ENCODE measurements around the gene DDX49. TPM values are rescaled to one million over a fixed set of nuclear protein-coding genes. Genes with fewer than 3 reads are reported as not detected.

The DDX49 gene
- total RNA-seq, 1 experiment from 2014 or later: 47.9 TPM

GRCh38 chr19:18955042-18955441 is 35.5 kb downstream of the DDX49 start:
- DNase-seq (ENCODE audit: low spot score): no peak
- H3K36me3 Mint-ChIP-seq: no peaks in the 10 kb centered on the region
- no peak overlapping the region for H3K27ac Mint-ChIP-seq
- peaks cover 6% of the 10 kb centered on the region; the same call in 1 of the 2 replicates for H3K9me3 Mint-ChIP-seq
- no peak for TF ChIP-seq ZNF512 (CRISPR knock-in tag; IDR thresholded peaks at IDR 0.05; ENCODE audit: borderline replicate concordance)
- TF ChIP-seq PREB (CRISPR knock-in tag; IDR thresholded peaks at IDR 0.05; ENCODE audit: borderline replicate concordance): no peak
- TF ChIP-seq E2F1 (CRISPR knock-in tag; IDR thresholded peaks at IDR 0.05): no peak
- no peak for TF ChIP-seq ETV6 (CRISPR knock-in tag; IDR thresholded peaks at IDR 0.05)
- H3K27me3 Mint-ChIP-seq (ENCODE audit: low read depth): peaks cover 13% of the 10 kb centered on the region
- H3K4me3 Mint-ChIP-seq: no peak overlapping the region
- H3K4me1 Mint-ChIP-seq: no peaks in the 10 kb centered on the region
- no peak for ATAC-seq
- POLR2A ChIA-PET: no interaction called here
- CTCF ChIA-PET: interaction anchor here (0.7 to 1.3 kb wide), 2 partner anchors 11 to 32 kb away, joined by 3 to 6 read pairs; no protein-coding TSS in a partner anchor

- DNase-seq (ENCODE audit: low spot score) (no peak), ATAC-seq (no peak)
- peaks cover 10% of the 10 kb centered on the region for H3K4me1 Mint-ChIP-seq
- no peak overlapping the region for H3K4me3 Mint-ChIP-seq
- H3K27ac Mint-ChIP-seq: no peak overlapping the region
- CTCF ChIA-PET: interaction anchor here (1.0 kb wide), 1 partner anchor 10 kb away, joined by 3 read pairs; no protein-coding TSS in a partner anchor
- H3K36me3 Mint-ChIP-seq: no peaks in the 10 kb centered on the region
- no peaks in the 10 kb centered on the region for H3K9me3 Mint-ChIP-seq
- POLR2A ChIA-PET: no interaction called here
- no peak for TF ChIP-seq CTCF (IDR thresholded peaks at IDR 0.05)
- TF ChIP-seq ZNF121 (CRISPR knock-in tag; IDR thresholded peaks at IDR 0.05): no peak
- TF ChIP-seq NR1H2 (CRISPR knock-in tag; IDR thresholded peaks at IDR 0.05): no peak
- no peak for TF ChIP-seq ZNF281 (CRISPR knock-in tag; IDR thresholded peaks at IDR 0.05)
- TF ChIP-seq ZNF138 (CRISPR knock-in tag; conservative IDR thresholded peaks at IDR 0.05): no peak
- no peak for TF ChIP-seq ETV6 (CRISPR knock-in tag; IDR thresholded peaks at IDR 0.05)
- no peak for TF ChIP-seq HMGA2 (CRISPR knock-in tag; IDR thresholded peaks at IDR 0.05)
- TF ChIP-seq ATF3 (CRISPR knock-in tag; conservative IDR thresholded peaks at IDR 0.05): no peak
- no peak for TF ChIP-seq NFYB (CRISPR knock-in tag; conservative IDR thresholded peaks at IDR 0.05; ENCODE audit: low read depth)
- H3K27me3 Mint-ChIP-seq (ENCODE audit: low read depth): peaks cover 27% of the 10 kb centered on the region
Measured at GRCh38 chr19:18960370-18960769, 40.9 kb downstream of the DDX49 start.

Measured in WTC11 (cell line).